CD8-positive, alpha-beta memory T cell (primary cell): Measurements from ENCODE around the gene CHST1. TPM values are rescaled to one million over a fixed set of nuclear protein-coding genes. Genes with fewer than 3 reads are reported as not detected.

Source experiments
- CTCF ChIA-PET: fragments of 350-600 bp; sonication (Branson Sonifier 250); formaldehyde crosslinking; loops from one replicate; lab custom pipeline; 2021; ENCODE audit warnings: antibody characterized with exemption; lab: Charles Lee
- POLR2A ChIA-PET: fragments of 350-600 bp; sonication (Branson Sonifier 250); formaldehyde crosslinking; loops from one replicate; lab custom pipeline; 2021; ENCODE audit warnings: antibody characterized with exemption; lab: Charles Lee
- DNase-seq, 5 donors: peaks; one replicate each; pipeline versions ENCODE4 v3.0.0 to v3.0.0-alpha.2; 2020 to 2022; ENCODE audit warnings: mixed read lengths in 1 of 5
- H3K27ac ChIP-seq: one replicate; pipeline ENCODE4 v1.7.0; 2013; ENCODE audit warnings: low read depth, mild to moderate bottlenecking, low read length, moderate library complexity
- H3K27me3 ChIP-seq: 2 replicates; pipeline ENCODE4 v1.7.0; 2013; ENCODE audit warnings: low read length, mild to moderate bottlenecking; ENCODE audit not compliant: insufficient read depth, poor library complexity, severe bottlenecking
- H3K36me3 ChIP-seq: 2 replicates; pipeline ENCODE4 v1.7.0; 2013; ENCODE audit warnings: mild to moderate bottlenecking, low read length, moderate library complexity; ENCODE audit not compliant: insufficient read depth
- H3K4me1 ChIP-seq: 2 replicates; pipeline ENCODE4 v1.7.0; 2013; ENCODE audit warnings: mild to moderate bottlenecking, low read length, moderate library complexity; ENCODE audit not compliant: insufficient read depth
- H3K4me3 ChIP-seq: 2 replicates; pipeline ENCODE4 v1.7.0; 2013; ENCODE audit warnings: mild to moderate bottlenecking, low read length
- H3K9me3 ChIP-seq: 2 replicates; pipeline ENCODE4 v1.7.0; 2013; ENCODE audit warnings: mild to moderate bottlenecking, low read length
- H3K27ac Mint-ChIP-seq, 8 donors: one replicate each; pipeline ENCODE4 v1.8.0; 2020 to 2021; ENCODE audit warnings: mixed read lengths in 8 of 8, mild to moderate bottlenecking in 6 of 8, inconsistent platforms in 3 of 8, moderate library complexity in 3 of 8
- H3K27me3 Mint-ChIP-seq, 2 donors: one replicate each; pipeline ENCODE4 v1.8.0; 2020 to 2021; ENCODE audit warnings: mixed read lengths in 2 of 2, mild to moderate bottlenecking in 1 of 2, moderate library complexity in 1 of 2
- H3K36me3 Mint-ChIP-seq, 3 donors: one replicate each; pipeline ENCODE4 v1.8.0; 2020 to 2021; ENCODE audit warnings: mixed read lengths in 3 of 3, inconsistent platforms in 1 of 3, mild to moderate bottlenecking in 1 of 3
- H3K4me1 Mint-ChIP-seq, 3 donors: one replicate each; pipeline ENCODE4 v1.8.0; 2020 to 2021; ENCODE audit warnings: mixed read lengths in 3 of 3, inconsistent platforms in 1 of 3, mild to moderate bottlenecking in 1 of 3
- H3K4me3 Mint-ChIP-seq, 7 donors: one replicate each; pipeline ENCODE4 v1.8.0; 2020 to 2021; ENCODE audit warnings: mixed read lengths in 7 of 7, mild to moderate bottlenecking in 6 of 7, moderate library complexity in 4 of 7, inconsistent platforms in 2 of 7
- H3K9me3 Mint-ChIP-seq, 5 donors: one replicate each; pipeline ENCODE4 v1.8.0; 2020 to 2022; ENCODE audit warnings: mixed read lengths in 5 of 5, mild to moderate bottlenecking in 3 of 5, moderate library complexity in 2 of 5, inconsistent platforms in 1 of 5
- polyA plus RNA-seq: library from polyadenylated mRNA; unstranded; fragments of 300-500 nt; fragmentation: Illumina TruSeq; gene quantifications from one replicate; pipeline ENCODE4 v1.2.3, GENCODE V29; 2021
- total RNA-seq, 2 experiments: library from RNA; stranded (reverse); gene quantifications; one replicate each; pipeline ENCODE4 v1.2.3, GENCODE V29; 2021

The CHST1 gene
- total and polyA plus RNA-seq, 3 experiments from 2014 or later, result 0.80 to 0.94 TPM; not detected in 1

DNA sequence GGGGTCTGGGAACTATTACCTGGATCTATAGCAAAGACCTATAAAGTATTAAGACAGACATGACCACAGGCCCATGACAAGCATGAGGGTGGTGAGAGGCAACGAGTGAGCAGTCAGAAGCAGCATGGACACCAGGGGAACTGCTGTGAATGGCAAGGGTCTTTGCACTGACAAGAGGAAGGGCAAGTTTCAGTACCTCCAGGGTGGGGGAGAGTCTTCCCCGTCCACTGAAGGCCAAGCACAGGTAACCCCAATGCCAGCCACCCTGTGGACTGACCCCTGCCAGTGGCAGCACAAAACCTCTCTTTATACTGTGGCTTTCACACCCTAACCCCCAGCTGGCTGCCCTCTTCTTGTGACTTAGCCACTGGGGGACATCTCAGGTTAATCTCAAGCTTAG lies 55.5 kb downstream of the CHST1 start:
- no peak for DNase-seq
- H3K27ac Mint-ChIP-seq, result no peak overlapping the region
- H3K9me3 ChIP-seq, result no peaks in the 10 kb centered on the region
- H3K27me3 ChIP-seq, result no peaks in the 10 kb centered on the region
- no peaks in the 10 kb centered on the region for H3K36me3 ChIP-seq
- peaks cover 18 to 62% of the 10 kb centered on the region in 2 donors for H3K27me3 Mint-ChIP-seq
- peaks cover 0 to 5% (median 2%) of the 10 kb centered on the region in 5 donors for H3K9me3 Mint-ChIP-seq
- no peak overlapping the region for H3K4me3 Mint-ChIP-seq
- H3K4me3 ChIP-seq, result no peak overlapping the region
- no peak overlapping the region for H3K27ac ChIP-seq
- no peaks in the 10 kb centered on the region for H3K4me1 Mint-ChIP-seq
- no peaks in the 10 kb centered on the region for H3K4me1 ChIP-seq
- H3K36me3 Mint-ChIP-seq, result no peaks in the 10 kb centered on the region
- CTCF ChIA-PET, result no interaction called here
- POLR2A ChIA-PET, result no interaction called here

DNA sequence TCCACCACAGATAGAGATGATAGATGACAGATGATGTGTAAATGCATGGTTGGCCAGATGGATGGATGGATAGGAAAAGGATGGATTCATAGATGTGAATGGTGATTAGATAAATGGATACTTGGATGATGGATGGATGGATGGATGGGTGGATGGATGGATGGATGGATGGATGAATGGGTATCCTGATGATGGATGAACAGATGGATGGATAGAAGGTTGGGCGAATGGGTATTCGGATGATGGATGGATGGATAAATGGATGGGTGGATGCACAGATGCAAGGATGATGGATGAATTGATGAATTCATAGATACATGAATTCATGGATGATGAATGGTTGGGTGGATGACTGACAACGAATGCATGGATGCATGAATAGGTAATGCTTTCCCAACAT lies 56.1 kb downstream of the CHST1 start:
- H3K27ac ChIP-seq, result no peak overlapping the region
- no peaks in the 10 kb centered on the region for H3K27me3 ChIP-seq
- H3K36me3 Mint-ChIP-seq, result no peaks in the 10 kb centered on the region
- no peaks in the 10 kb centered on the region for H3K4me1 Mint-ChIP-seq
- H3K9me3 ChIP-seq, result no peaks in the 10 kb centered on the region
- no peak for DNase-seq
- H3K4me3 Mint-ChIP-seq, result no peak overlapping the region
- no peaks in the 10 kb centered on the region for H3K4me1 ChIP-seq
- H3K9me3 Mint-ChIP-seq, result peaks cover 0 to 5% (median 2%) of the 10 kb centered on the region in 5 donors
- ChIA-PET POLR2A (no interaction called here), CTCF (no interaction called here)
- H3K4me3 ChIP-seq, result no peak overlapping the region
- no peak overlapping the region for H3K27ac Mint-ChIP-seq
- peaks cover 19 to 59% of the 10 kb centered on the region in 2 donors for H3K27me3 Mint-ChIP-seq
- H3K36me3 ChIP-seq, result no peaks in the 10 kb centered on the region

DNA sequence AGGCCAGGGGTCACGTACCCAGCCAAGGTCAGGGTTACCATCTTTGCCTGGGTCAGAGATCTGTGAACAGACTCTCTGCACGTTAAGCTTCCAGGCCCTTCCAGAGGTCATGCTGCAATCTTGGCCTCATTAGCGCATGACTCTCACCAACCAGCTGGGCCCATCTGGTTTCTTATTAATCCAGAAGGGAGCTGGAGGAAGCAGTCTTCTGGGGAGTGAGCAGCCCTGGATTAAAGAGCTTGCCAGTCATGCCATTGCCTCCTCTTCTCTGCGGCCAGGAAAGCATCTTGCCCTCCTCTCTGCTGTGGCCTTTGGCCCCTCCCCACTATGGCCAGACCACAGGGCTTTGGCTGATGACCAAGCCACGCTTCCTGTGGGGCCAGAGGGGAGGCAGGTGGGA lies 57.4 kb downstream of the CHST1 start:
- POLR2A ChIA-PET, result no interaction called here
- CTCF ChIA-PET, result no interaction called here
- Histone ChIP-seq H3K27me3 (no peaks in the 10 kb centered on the region), H3K27ac (no peak overlapping the region), H3K4me1 (no peaks in the 10 kb centered on the region), H3K36me3 (no peaks in the 10 kb centered on the region), H3K4me3 (no peak overlapping the region), H3K9me3 (no peaks in the 10 kb centered on the region)
- Mint-ChIP-seq H3K4me3 (no peak overlapping the region), H3K36me3 (no peaks in the 10 kb centered on the region), H3K4me1 (no peaks in the 10 kb centered on the region), H3K27ac (no peak overlapping the region), H3K27me3 (peaks cover 19 to 62% of the 10 kb centered on the region in 2 donors), H3K9me3 (peaks cover 0 to 5% (median 2%) of the 10 kb centered on the region in 5 donors)
- no peak for DNase-seq

DNA sequence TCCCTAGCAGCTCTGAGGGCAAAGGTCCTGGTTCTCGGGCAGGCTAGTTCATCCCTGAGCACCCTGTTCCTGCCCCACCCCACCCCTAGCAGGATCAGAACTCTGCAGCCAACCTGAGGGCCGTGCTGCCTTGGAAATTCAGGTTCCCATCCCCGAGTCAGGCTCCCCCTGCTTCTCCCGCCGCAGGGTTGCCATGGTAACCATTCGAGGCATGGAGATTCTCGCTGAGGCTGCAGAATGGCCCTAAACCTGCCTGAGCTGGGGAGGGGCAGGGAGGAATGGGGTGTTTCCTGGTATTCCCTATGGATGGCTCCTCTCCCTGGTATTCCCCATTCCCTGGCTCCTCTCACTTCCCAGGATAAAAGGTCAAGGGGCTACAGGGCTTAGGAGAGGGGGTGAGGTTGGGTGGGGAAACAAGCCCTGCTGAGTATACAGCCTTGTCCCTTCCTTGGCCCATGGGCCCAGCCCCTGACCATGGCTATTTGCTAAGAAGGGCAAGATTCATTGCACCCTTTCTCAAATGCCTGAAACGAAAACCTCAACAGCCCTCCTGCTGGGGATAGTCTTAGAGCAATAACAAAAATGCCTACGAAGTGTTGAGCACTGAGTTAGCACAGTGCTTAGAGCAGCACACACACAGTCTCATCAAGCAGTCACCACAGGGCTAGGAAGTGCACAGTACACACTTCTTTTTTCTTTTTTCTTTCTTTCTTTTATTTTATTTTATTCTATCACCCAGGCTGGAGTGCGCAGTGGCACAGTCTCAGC lies 58.7 kb downstream of the CHST1 start:
- no peaks in the 10 kb centered on the region for H3K36me3 Mint-ChIP-seq
- no peaks in the 10 kb centered on the region for H3K36me3 ChIP-seq
- ChIA-PET POLR2A (no interaction called here), CTCF (no interaction called here)
- no peaks in the 10 kb centered on the region for H3K9me3 ChIP-seq
- DNase-seq, result no peak
- H3K27me3 ChIP-seq, result no peaks in the 10 kb centered on the region
- H3K4me3 Mint-ChIP-seq, result no peak overlapping the region
- H3K9me3 Mint-ChIP-seq, result peaks cover 0 to 5% (median 2%) of the 10 kb centered on the region in 5 donors
- H3K27me3 Mint-ChIP-seq, result peaks cover 16 to 63% of the 10 kb centered on the region in 2 donors
- H3K27ac Mint-ChIP-seq, result no peak overlapping the region
- no peaks in the 10 kb centered on the region for H3K4me1 ChIP-seq
- H3K4me1 Mint-ChIP-seq, result no peaks in the 10 kb centered on the region
- H3K4me3 ChIP-seq, result no peak overlapping the region
- no peak overlapping the region for H3K27ac ChIP-seq

DNA sequence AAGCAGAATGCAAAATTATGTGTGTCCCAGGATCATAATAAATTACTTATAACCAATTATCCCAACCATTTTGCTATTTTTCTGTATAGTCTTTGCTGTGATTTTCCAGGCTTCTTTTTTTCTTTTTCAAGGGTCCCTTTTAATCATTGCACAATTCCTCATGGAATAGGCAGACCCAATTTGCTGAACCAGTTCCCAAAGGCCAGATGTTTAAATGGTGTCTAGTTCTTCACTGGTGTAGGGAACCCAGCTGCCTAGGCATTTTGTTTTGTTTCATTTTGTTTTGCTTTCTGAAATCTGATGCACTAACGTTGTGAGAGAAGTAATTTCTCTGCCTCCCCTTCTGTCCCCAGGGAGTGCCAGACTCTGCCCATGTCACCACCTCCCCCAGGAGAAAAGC lies 60.4 kb downstream of the CHST1 start:
- no peak for DNase-seq
- Mint-ChIP-seq H3K9me3 (peaks cover 0 to 5% (median 2%) of the 10 kb centered on the region in 5 donors), H3K4me1 (no peaks in the 10 kb centered on the region), H3K27ac (no peak overlapping the region), H3K27me3 (peaks cover 12 to 64% of the 10 kb centered on the region in 2 donors), H3K4me3 (no peak overlapping the region), H3K36me3 (no peaks in the 10 kb centered on the region)
- Histone ChIP-seq H3K4me1 (no peaks in the 10 kb centered on the region), H3K36me3 (no peaks in the 10 kb centered on the region), H3K27me3 (no peaks in the 10 kb centered on the region), H3K27ac (no peak overlapping the region), H3K9me3 (no peaks in the 10 kb centered on the region), H3K4me3 (no peak overlapping the region)
- POLR2A ChIA-PET, result no interaction called here
- CTCF ChIA-PET, result no interaction called here

DNA sequence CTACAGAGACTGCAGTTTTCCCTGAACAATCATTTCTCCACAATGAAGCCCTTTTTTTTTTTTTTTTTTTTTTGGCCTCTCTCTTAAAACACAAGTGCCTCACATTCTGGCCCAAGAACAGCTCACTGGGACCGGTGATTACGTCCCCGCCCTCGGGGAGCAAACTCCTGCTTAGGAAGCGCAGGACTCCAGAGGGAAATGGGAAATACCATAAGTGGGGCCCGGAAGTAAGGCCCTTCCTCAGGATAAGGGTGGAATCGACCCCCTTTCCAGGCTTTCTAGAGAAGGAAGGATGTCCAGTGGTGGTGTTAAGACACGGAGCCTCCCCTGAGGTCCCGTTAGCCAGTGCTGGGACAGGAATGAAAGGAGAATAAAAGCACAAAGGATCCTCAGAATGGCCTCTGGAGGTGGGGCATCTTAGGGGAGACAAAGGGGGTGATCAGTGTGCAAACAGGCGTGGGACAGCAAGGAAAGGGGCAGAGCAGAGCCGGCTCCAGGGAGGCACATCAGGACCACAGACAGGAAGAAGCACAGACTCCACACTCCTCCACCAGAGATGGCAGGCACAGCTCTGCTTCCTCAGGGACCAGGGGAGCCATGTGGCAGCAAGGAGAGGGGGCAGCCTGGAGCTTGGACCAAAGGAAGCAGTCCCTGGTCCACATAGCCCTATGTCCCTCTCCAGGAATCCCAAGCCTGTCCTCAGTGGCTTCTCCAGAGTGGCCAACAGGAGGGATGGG lies 61.3 kb downstream of the CHST1 start:
- Histone ChIP-seq H3K9me3 (no peaks in the 10 kb centered on the region), H3K4me1 (no peaks in the 10 kb centered on the region), H3K27me3 (no peaks in the 10 kb centered on the region), H3K36me3 (no peaks in the 10 kb centered on the region), H3K27ac (no peak overlapping the region), H3K4me3 (no peak overlapping the region)
- no peak overlapping the region for H3K4me3 Mint-ChIP-seq
- no peak for DNase-seq
- H3K27ac Mint-ChIP-seq, result no peak overlapping the region
- no peaks in the 10 kb centered on the region for H3K4me1 Mint-ChIP-seq
- no peaks in the 10 kb centered on the region for H3K36me3 Mint-ChIP-seq
- ChIA-PET CTCF (no interaction called here), POLR2A (interaction anchor here (0.7 kb wide), 1 partner anchor 20 kb away, joined by 5 read pairs; no protein-coding TSS in a partner anchor)
- peaks cover 0 to under 1% (median 0%) of the 10 kb centered on the region in 5 donors for H3K9me3 Mint-ChIP-seq
- H3K27me3 Mint-ChIP-seq, result peaks cover 12 to 58% of the 10 kb centered on the region in 2 donors

DNA sequence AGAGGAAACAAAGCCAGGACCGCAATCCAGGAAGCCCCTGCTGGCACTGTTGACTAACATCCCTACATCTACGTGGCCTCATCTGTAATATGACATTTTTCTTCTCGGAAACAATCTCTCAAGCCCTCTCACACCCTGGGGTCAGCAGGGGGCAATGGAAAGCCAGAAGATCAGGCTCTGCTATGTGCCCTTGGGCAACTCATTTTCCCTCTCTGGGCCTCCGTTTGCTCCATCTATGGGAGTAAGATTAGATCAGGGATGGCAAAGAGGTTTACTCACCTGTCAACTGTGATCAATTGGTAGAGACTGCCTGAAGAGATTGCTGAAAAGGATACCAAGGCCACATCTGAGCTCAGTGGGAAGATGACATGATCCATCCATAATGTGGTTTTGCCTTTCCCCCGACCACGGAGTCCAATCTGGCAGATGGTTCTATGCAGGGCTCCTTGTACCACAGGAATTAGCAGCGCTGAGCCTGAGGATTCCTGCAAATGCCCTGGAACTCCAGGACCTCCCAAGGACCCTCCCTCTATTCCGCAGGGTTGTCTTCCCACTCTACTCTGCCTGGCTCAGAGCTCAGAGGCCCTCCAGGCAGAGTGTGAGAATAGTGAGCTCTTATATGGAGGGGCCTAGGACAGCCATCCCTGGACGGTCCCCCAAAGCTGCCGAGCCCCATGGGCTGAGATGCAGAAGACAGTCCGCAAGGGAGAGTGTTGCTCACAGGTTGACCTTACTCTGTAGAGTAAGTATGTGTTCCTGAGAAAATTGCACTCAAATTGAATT lies 66.1 kb downstream of the CHST1 start:
- POLR2A ChIA-PET, result no interaction called here
- H3K4me3 Mint-ChIP-seq, result no peak overlapping the region

More for the DNA sequence above, 66.1 kb downstream of the CHST1 start:
- no peak overlapping the region for H3K4me3 ChIP-seq
- Mint-ChIP-seq H3K27ac (no peak overlapping the region), H3K27me3 (peaks cover 10 to 41% of the 10 kb centered on the region in 2 donors), H3K9me3 (no peaks in the 10 kb centered on the region), H3K36me3 (no peaks in the 10 kb centered on the region), H3K4me1 (no peaks in the 10 kb centered on the region)
- no peak overlapping the region for H3K27ac ChIP-seq
- DNase-seq, result no peak
- H3K4me1 ChIP-seq, result no peaks in the 10 kb centered on the region
- CTCF ChIA-PET, result no interaction called here
- no peaks in the 10 kb centered on the region for H3K36me3 ChIP-seq
- H3K9me3 ChIP-seq, result no peaks in the 10 kb centered on the region
- no peaks in the 10 kb centered on the region for H3K27me3 ChIP-seq
